Dendritic cell treated with granulocyte-macrophage colony-stimulating factor and Interleukin-4, amounts not matched to agents 40 ng/mL and 50 ng/mL, for 4 days (primary cell): ENCODE measurements around the gene TRPC4AP.
"Not testable (repeated sequence)": the region's sequence is repeated elsewhere in the genome, so short reads cannot be mapped to it uniquely, and the experiment has no call there.

Experiments
- H3K27ac Mint-ChIP-seq: one replicate; pipeline ENCODE4 v1.8.0; 2022; ENCODE audit warnings: mild to moderate bottlenecking, mixed read lengths
- H3K27me3 Mint-ChIP-seq: one replicate; pipeline ENCODE4 v1.8.0; 2022; ENCODE audit warnings: mild to moderate bottlenecking, mixed read lengths
- H3K36me3 Mint-ChIP-seq: one replicate; pipeline ENCODE4 v1.8.0; 2022; ENCODE audit warnings: low read depth, mixed read lengths
- H3K4me1 Mint-ChIP-seq: one replicate; pipeline ENCODE4 v1.8.0; 2022; ENCODE audit warnings: low read depth, mixed read lengths
- H3K4me3 Mint-ChIP-seq: one replicate; pipeline ENCODE4 v1.8.0; 2022; ENCODE audit warnings: mild to moderate bottlenecking, moderate library complexity, mixed read lengths
- H3K9me3 Mint-ChIP-seq: one replicate; pipeline ENCODE4 v1.8.0; 2022; ENCODE audit warnings: mixed read lengths
- intact Hi-C: fragments of 100-400 bp; cut with micrococcal nuclease; formaldehyde crosslinking; loops from one replicate; pipeline ENCODE4 v1.15.0; 2022

TRPC4AP gene

DNA sequence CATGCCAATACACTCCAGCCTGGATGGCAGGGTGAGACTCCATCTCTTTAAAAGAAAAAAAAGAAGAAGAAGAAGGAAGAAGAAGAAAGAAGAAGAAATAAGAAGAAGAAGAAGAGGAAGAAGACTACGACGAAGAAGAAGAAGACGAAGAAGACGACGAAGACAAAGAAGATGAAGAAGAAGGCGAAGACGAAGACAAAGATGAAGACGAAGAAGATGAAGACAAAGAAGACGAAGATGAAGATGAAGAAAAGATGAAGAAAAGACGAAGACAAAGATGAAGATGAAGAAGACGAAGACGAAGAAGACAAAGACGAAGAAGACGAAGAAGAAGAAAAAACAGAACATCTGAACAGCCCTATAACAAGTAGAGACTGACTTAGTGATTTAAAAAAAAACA is 33.0 kb downstream of the TRPC4AP start:
- peaks cover 36% of the 10 kb centered on the region for H3K4me1 Mint-ChIP-seq
- peaks cover 65% of the 10 kb centered on the region for H3K36me3 Mint-ChIP-seq
- no peaks in the 10 kb centered on the region for H3K9me3 Mint-ChIP-seq
- intact Hi-C loops, result no loop called here
- H3K4me3 Mint-ChIP-seq, result no peak overlapping the region
- no peaks in the 10 kb centered on the region for H3K27me3 Mint-ChIP-seq
- H3K27ac Mint-ChIP-seq, result no peak overlapping the region

DNA sequence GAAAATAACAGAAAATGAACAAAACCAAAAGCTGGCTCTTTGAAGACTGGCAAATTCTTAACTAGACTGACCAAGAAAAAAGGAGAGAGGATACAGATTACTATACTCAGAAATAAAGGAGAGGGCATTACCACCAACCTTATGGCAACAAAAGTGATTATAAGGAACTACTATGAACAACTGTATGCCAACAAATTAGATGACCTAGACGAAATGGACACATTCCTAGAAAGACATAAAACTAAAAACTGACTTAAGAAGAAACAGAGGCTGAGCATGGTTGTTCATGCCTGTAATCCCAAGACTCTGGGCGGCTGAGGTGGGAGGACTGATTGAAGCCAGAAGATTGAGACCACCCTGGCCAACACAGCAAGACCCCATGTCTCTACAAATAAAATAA is 33.5 kb downstream of the TRPC4AP start:
- H3K4me1 Mint-ChIP-seq, result peaks cover 36% of the 10 kb centered on the region
- intact Hi-C loops, result no loop called here
- no peak overlapping the region for H3K4me3 Mint-ChIP-seq
- H3K27me3 Mint-ChIP-seq, result no peaks in the 10 kb centered on the region
- no peaks in the 10 kb centered on the region for H3K9me3 Mint-ChIP-seq
- no peak overlapping the region for H3K27ac Mint-ChIP-seq
- peaks cover 70% of the 10 kb centered on the region for H3K36me3 Mint-ChIP-seq

DNA sequence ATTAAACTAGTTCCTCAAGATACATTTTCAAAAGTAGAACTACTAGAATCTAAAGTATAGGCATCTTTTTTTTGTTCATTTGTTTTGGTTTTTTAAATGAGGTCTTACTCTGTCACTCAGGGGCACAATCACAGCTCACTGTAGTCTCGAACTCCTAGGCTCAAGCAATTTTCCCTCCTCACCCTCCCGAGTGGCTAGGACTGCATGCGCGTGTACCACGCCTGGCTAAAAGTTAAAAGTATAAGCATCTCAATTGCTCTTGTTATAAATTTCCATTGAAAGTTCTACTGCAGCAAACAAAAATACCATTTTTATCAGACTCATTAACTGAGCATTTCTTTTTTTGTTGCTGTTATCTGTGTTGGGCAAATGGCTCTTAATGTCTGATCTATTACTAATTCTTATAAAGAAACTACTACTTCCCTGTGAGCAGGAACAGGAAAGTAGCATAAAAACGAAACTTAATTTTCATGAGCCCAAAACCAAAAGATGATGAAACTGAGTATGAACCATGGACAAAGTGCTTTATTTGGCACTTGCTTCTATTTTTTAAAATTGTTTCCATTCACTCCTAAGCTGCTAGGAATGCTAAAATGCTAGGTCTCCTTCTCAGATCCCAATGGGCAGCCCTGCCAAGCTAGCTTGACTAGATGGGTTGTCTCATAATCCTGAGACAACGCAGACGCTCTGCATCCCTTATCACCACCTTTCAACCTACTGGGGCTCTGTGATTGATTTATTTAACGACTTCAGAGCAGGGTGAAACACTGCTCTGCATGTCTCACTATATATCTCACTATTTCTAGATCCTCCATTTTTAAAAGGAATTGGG is 36.9 kb downstream of the TRPC4AP start:
- Mint-ChIP-seq H3K27me3 (no peaks in the 10 kb centered on the region), H3K4me3 (no peak overlapping the region), H3K9me3 (no peaks in the 10 kb centered on the region), H3K36me3 (peaks cover 76% of the 10 kb centered on the region), H3K4me1 (peaks cover 32% of the 10 kb centered on the region), H3K27ac (peak overlapping the region; percentile 20)
- intact Hi-C loops, result no loop called here

DNA sequence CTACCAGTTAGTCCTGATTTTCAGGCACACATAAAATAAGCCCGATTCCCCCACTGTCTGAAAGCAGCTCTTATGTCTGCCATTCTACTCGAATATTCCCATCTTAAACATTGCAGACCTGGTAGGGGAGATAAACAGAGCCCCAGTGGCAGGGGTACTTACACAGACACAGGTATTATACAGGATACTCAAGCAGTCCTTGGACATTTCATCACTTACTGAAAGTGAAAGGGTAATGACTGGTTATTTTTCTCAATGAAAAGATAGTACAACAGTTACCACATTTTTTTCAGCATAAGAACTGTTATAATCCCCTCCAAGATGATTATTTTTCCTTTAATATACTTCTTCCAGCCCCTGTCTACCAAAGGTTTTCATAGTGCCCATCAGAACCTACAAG is 37.8 kb downstream of the TRPC4AP start:
- intact Hi-C loops, result no loop called here
- peaks cover 30% of the 10 kb centered on the region for H3K4me1 Mint-ChIP-seq
- H3K27me3 Mint-ChIP-seq, result no peaks in the 10 kb centered on the region
- H3K4me3 Mint-ChIP-seq, result no peak overlapping the region
- H3K27ac Mint-ChIP-seq, result no peak overlapping the region
- H3K9me3 Mint-ChIP-seq, result no peaks in the 10 kb centered on the region
- H3K36me3 Mint-ChIP-seq, result peaks cover 76% of the 10 kb centered on the region

DNA sequence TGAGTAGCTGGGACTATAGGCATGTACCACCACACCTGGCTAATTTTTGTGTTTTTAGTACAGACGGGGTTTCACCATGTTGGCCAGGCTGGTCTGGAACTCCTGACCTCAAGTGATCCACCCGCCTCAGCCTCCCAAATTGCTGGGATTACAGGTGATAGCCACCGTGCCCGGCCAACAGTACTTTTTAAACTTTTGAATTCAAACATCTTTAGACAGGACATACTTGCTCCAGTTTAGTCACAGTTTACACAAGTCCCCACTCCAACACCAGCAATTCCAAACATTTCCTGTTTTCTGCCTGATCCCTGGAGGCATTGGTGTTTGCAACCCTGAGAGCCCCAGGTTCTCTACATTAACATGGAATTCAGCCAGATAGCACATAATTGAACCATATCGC is 40.0 kb downstream of the TRPC4AP start:
- Mint-ChIP-seq H3K36me3 (peaks cover 77% of the 10 kb centered on the region), H3K4me1 (peaks cover 19% of the 10 kb centered on the region)
- H3K4me3 Mint-ChIP-seq, H3K27me3 Mint-ChIP-seq, H3K9me3 Mint-ChIP-seq, intact Hi-C loops, H3K27ac Mint-ChIP-seq: not testable (repeated sequence)

DNA sequence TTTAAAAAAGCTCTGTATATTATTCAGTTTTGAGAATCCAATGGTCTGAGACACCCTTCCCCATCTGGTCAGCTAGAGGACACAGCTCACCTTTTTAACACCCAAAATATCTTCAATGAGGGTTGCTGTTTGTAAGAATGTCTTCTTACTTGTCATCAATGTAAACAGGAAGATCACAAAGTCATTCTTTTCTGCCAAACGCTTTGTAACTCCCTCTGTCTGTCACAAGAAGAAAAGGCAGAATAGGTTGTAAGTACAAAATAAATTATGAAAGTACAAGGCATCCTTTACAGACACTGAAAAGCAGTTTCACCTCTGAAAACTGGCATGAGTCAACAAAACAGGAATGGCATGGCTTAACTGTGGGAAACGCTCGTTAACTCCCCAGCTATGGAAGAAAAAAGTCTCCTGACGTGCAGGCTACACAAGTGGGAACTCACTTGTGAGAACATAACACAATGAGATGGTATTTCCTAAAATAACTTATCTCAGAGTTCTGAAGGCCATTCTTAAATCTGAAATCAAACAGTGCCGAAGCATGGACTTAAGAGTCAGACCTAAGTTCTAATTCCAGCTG is 42.7 kb downstream of the TRPC4AP start:
- H3K27ac Mint-ChIP-seq, result no peak overlapping the region
- no peaks in the 10 kb centered on the region for H3K9me3 Mint-ChIP-seq
- no peaks in the 10 kb centered on the region for H3K27me3 Mint-ChIP-seq
- intact Hi-C loops, result no loop called here
- H3K36me3 Mint-ChIP-seq, result peaks cover 87% of the 10 kb centered on the region
- H3K4me3 Mint-ChIP-seq, result no peak overlapping the region
- peaks cover 3% of the 10 kb centered on the region for H3K4me1 Mint-ChIP-seq

DNA sequence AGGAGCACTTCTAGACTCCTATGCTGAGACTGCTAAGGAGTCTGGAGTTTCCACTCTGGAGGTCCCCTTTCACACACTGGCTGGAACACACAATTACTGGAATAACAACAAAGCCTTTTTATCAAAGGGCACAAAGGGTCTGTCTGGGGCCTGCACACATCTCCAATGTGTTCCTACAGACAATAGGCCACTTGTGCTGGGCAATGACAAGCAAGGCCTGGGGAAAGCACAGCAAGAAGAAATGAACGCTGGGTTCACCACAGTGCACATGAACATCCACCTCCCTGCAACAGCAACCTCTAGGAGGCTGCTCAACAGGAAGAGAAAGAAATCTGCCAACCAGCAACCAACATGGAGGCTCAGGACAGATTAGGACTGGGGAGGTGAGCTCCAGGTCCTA is 43.9 kb downstream of the TRPC4AP start:
- no peak overlapping the region for H3K27ac Mint-ChIP-seq
- peaks cover 87% of the 10 kb centered on the region for H3K36me3 Mint-ChIP-seq
- no peaks in the 10 kb centered on the region for H3K4me1 Mint-ChIP-seq
- no peaks in the 10 kb centered on the region for H3K9me3 Mint-ChIP-seq
- H3K4me3 Mint-ChIP-seq, result no peak overlapping the region
- H3K27me3 Mint-ChIP-seq, result no peaks in the 10 kb centered on the region
- intact Hi-C loops, result no loop called here

DNA sequence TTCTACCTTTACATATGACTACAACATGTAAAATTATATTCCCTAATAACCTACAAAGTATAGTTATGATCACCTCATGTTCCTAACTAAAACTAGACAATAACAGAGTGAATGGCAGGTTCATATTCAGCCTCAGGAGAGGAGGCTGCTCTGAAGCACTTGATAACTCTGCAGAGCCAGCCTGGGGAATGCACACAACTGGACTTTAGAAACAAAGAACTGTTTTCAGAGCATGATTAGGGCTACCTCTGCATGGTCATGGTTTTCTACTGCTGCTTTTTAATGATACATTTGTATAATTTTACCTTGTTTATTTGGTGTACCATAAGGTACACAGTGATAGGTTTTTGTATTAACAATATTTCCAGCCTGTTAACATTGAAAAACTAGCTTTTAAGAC is 50.3 kb downstream of the TRPC4AP start:
- no peaks in the 10 kb centered on the region for H3K9me3 Mint-ChIP-seq
- no peak overlapping the region for H3K27ac Mint-ChIP-seq
- H3K4me1 Mint-ChIP-seq, result no peaks in the 10 kb centered on the region
- H3K36me3 Mint-ChIP-seq, result peaks cover 91% of the 10 kb centered on the region
- H3K27me3 Mint-ChIP-seq, result no peaks in the 10 kb centered on the region
- no peak overlapping the region for H3K4me3 Mint-ChIP-seq
- intact Hi-C loops, result no loop called here

DNA sequence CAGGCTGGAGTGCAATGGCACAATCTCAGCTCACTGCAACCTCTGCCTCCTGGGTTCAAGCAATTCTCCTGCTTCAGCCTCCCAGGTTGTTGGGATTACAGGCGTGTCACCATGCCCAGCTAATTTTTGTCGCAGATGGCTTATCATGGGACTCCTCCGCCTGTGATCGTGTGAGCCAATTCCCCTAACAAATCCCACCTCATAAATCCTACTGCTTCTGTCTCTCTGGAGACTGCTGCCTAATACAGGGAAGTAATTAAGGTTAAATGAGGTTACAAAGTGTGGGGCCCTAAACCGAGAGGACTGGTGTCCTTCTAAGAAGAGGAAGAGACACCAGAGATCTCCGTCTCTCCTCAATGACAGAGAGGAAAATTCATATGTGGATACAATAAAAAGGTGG is 52.0 kb downstream of the TRPC4AP start:
- no peaks in the 10 kb centered on the region for H3K9me3 Mint-ChIP-seq
- H3K27me3 Mint-ChIP-seq, result no peaks in the 10 kb centered on the region
- no peaks in the 10 kb centered on the region for H3K4me1 Mint-ChIP-seq
- intact Hi-C loops, result no loop called here
- peaks cover 93% of the 10 kb centered on the region for H3K36me3 Mint-ChIP-seq
- H3K27ac Mint-ChIP-seq, result no peak overlapping the region
- H3K4me3 Mint-ChIP-seq, result no peak overlapping the region

DNA sequence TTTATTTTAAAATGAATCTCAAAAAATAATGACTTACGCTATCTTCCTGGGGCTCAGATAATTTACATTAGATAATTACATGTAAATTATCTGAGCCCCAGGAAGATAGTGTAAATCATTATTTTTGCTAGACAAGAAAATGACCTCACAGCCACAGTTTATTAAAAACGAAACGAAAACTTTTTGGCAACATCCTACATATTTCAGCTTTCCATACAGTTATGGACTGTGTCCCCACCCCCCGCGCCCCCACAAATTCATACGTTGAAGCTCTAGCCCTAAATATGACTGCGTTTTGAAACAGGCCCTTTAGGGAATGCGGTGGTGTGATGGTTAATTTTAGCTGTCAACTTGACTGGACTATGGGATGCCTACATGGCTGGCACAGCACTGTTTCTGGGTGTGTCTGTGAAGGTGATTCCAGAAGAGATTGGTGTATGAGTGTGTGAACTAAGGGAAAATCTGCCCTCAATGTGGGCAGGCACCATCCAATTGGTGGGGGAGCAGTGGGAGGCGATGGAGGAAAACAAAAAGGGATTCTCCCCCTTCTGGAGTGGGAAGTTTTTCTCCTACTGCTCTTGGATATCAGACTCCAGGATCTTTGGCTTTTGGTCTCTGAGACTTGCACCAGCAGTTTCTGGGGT is 52.6 kb downstream of the TRPC4AP start:
- Mint-ChIP-seq H3K36me3 (peaks cover 91% of the 10 kb centered on the region), H3K4me1 (no peaks in the 10 kb centered on the region), H3K9me3 (no peaks in the 10 kb centered on the region), H3K27ac (no peak overlapping the region), H3K27me3 (no peaks in the 10 kb centered on the region), H3K4me3 (no peak overlapping the region)
- intact Hi-C loops, result no loop called here

DNA sequence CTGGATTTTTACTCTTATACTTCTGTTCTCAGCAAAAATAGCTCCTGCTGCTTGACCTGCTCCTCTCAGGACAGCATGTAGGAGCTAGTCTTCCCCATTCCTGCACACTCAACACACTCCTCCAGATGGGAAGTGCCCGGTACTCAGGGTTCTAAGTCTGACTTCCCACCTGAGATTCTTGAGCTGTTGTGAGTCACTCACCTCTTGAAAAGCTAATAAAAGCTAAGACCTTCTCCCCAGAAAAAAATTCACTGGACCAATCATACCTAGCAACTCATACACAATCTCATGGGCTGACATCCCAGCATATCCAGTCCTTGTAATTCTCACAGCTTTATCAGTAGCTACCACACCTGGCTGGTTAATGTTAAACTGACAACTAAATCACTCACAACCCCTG is 53.5 kb downstream of the TRPC4AP start:
- Mint-ChIP-seq H3K9me3 (no peaks in the 10 kb centered on the region), H3K4me1 (no peaks in the 10 kb centered on the region), H3K27ac (no peak overlapping the region), H3K36me3 (peaks cover 91% of the 10 kb centered on the region), H3K27me3 (no peaks in the 10 kb centered on the region), H3K4me3 (no peak overlapping the region)
- intact Hi-C loops, result no loop called here

DNA sequence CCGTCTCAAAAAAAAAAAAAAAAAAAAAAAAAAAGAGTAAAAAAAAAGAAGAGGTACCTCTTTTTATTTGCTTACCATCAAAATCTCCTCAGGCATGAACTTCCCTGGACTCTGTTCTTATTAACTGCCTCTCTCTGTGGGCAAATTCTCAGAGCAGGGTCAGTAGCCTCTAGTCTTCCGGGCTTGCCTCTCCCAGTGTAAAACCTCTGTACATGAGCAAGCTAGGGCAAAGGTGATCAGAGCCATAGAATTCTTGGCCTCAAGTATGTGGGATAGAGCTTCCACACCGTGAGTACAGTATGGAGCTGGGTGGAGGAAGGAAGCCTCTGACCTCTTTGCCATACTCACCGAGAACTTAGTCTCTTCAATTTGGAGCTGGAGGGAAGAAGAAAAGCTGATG is 58.5 kb downstream of the TRPC4AP start:
- no peak overlapping the region for H3K4me3 Mint-ChIP-seq
- peaks cover 7% of the 10 kb centered on the region for H3K4me1 Mint-ChIP-seq

DNA sequence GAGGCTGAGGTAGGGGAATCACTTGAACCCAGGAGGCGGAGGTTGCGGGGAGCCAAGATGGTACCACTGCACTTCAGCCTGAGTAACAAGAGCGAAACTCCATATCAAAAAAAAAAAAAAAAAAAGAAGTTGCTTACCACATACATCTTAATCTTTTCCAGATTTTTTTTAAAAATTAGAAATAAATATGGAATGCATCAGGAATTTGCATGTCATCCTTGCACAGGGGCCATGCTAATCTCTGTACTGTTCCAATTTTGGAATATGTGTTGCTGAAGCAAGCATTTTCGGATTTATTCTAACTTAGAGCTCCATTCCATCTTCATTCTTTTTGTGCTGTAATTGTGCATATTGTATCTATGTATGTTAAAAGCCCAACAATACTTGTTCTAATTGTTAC is 62.5 kb downstream of the TRPC4AP start:
- no peaks in the 10 kb centered on the region for H3K27me3 Mint-ChIP-seq
- no peaks in the 10 kb centered on the region for H3K9me3 Mint-ChIP-seq
- no peak overlapping the region for H3K27ac Mint-ChIP-seq
- intact Hi-C loops, result no loop called here
- H3K36me3 Mint-ChIP-seq, result peaks cover 92% of the 10 kb centered on the region
- no peak overlapping the region for H3K4me3 Mint-ChIP-seq
- H3K4me1 Mint-ChIP-seq, result peaks cover 7% of the 10 kb centered on the region

More for the DNA sequence above, 58.5 kb downstream of the TRPC4AP start:
- intact Hi-C loops, result no loop called here
- Mint-ChIP-seq H3K27me3 (no peaks in the 10 kb centered on the region), H3K9me3 (no peaks in the 10 kb centered on the region), H3K27ac (no peak overlapping the region), H3K36me3 (peaks cover 90% of the 10 kb centered on the region)

DNA sequence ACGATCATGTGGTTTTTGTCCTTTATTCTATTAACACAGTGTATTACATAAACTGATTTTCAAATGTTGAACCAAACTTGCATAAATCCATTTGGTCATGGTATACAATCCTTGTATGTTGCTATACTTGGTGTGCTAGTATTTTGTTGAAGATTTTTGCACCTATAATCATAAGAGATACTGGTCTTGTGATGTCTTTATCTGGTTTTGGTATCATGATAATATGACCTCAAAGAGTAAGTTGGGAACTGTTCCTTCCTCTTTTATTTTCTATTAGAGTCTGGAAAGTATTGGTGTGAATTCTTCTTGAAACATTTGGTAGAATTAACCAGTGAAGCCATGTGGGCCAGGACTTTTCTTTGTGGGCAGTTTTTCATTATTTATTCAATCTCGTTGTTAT is 65.3 kb downstream of the TRPC4AP start:
- Mint-ChIP-seq H3K4me1 (no peaks in the 10 kb centered on the region), H3K4me3 (no peak overlapping the region), H3K27ac (no peak overlapping the region), H3K9me3 (no peaks in the 10 kb centered on the region), H3K36me3 (peaks cover 91% of the 10 kb centered on the region), H3K27me3 (no peaks in the 10 kb centered on the region)
- intact Hi-C loops, result no loop called here
